ENCODE measurements around the gene ARID3C.

Gene ARID3C

DNA sequence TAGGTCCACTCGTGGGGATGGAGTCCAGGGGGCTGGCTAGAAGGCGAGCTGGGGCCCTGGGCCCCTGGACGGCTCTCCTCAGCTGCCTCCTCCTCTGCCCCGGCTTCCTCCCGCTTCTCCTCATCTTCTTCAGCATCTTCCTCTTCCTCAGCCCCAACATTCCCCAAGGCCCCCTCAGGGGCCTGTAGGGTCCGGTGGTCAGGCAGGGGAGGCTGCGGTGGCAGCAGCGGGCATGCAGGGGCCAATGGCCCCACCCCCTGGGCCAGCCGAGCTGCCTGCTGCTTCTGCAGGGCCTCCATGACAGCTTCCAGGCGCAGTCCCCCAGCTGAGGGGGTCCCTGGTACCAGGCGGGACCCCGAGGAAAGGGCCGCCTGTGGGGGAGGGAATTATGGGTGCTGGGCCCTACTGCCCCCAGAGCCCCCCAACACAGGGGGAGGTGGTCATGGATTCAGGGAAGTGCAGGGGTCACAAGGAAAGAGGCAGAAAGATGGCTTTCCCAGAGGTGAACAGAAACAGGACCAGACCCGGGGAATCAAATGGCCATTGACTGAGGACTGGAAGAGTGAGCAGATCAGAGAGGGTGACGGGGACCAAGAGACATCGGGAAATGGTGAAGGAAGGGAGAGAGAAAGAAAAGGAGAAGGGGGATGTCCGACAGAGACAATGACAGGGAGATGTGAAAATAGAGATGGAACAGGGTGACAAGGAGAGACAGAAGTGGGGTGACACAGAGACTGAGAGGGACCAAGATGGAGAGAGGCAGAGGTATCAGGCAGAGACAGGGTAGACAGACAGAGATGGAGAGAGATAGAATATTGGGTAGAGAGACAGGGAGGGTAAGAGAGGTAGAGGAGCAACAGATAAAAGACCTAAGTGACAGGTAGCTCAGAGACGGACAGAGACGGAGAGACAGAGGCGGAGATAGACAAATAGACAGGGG lies 880 bp downstream of the ARID3C start:
- no peak for DNase-seq (ENCODE audit: low spot score)

DNA sequence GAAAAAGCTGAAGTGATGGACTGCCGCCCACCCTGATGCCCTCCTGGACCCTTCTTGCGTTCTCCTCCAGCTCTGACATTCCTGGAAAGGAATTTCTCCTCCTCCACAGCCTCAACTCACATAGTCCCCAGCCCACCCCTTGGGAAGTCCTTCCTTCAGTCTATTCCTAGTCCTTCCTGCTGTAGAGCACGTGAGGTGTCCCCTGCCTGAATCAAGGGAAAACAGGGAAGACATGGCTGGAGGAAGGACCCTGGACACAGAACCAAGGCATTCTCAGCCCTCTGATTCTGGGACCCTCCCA lies 3.7 kb downstream of the ARID3C start:
- DNase-seq (ENCODE audit: low spot score): no peak

GRCh38 chr9:34624475-34625185 lies 4.2 kb downstream of the ARID3C start:
- no peak for DNase-seq (ENCODE audit: low spot score)

DNA sequence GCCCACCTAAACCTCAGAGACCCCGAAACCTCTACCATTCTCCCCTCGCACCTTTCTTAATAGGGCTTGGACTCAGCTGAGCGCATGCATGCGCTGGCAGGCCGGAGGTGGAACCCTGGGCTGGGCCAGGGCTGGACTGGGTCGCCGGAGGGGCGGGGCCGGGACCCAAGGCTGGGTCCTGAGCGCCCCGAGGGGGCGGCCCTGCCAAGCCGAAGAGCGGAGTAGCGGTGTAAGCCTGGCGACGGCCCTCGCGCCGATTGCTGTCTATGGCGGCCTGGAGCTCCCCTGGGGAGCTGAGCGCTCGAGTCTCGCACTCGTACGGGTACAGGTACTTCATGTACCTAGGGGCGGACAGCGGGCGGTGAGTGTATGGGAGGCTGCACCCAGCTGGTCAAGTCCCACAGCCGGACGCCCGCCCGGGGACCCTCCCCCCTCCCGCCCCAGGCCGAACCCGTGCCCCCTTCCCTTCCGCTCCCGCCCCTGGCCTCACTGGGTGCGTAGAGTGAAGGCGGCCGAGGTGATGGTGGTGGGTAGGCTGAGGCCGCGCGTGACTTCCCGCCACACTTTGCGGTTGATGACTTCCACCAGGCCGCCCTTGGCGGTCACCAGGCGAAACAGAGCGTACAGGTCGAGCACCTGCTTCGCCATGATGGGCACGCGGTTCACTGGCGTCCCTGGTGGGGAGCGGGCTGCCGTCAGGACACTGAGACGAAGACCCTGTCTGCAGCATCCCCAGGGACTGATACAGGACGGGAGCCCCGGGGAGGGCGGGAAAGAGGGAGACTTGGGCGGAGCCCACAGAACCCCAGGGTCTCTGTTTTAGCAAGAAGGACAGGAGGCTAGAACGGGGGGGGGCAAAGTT lies 5.3 kb downstream of the ARID3C start:
- no peak for DNase-seq (ENCODE audit: low spot score)

- DNase-seq (ENCODE audit: low spot score): peak; percentile 94
These were observed 8.5 kb downstream of the ARID3C start, which contains the start of gene DCTN3 for GRCh38 chr9:34620061-34620994. TSS of gene DCTN3 (minus strand) at chr9:34620495. CDS start at chr9:34620464, 31 bp downstream.

DNA sequence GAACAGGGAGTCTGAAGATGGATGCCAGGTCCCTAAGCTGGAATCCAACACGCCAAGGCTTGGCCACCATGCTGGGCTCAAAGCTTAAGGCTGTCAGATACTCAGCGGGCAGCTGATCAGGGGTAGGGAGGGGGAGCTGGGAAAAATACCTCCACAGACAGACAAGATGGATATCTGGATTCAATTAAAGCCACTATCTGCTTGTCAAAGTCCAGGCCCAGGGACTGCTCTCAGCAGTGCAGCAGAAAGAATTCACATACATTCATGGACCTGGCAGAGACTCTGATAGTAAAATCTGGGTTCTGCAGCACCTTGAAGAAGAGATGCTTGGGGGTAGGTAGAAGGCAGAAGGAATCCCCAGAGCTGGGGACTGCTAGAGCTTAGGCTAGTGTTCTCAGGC lies 13.7 kb downstream of the ARID3C start:
- no peak for DNase-seq (ENCODE audit: low spot score)

DNA sequence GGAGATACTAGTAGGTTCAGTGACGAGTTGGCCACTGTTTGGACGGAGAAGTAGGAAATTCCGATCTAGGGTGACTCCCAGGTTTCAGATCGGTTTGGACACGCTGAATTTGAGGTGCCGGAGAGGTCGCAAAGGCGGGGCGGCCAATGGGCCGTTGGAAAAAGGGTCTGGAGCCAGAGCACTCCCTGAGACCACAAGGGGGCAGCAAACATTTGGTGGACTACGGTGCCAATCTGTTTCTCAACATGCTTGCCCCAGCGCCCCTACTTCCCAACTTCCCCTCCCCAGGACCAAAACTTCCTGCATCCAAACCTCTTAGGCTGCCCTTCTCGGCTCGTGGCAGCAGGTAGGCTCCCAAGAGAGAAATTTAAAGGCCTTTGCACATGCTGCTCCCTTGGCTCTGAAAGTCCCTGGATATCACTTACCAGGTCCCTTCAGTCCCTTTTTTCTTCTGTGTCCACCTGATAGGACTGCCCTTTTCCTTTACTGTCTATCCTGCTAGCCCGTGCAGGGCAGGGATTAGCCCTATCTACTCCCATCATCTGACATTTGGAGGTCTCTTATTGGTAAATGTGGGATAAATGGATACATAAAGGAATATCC lies 16.0 kb downstream of the ARID3C start:
- peak; percentile 73 for DNase-seq (ENCODE audit: low spot score)

GRCh38 chr9:34611811-34612787 lies 16.8 kb downstream of the ARID3C start, which contains the start of gene RPP25L:
TSS of gene RPP25L (minus strand) at chr9:34612097. CDS start at chr9:34611296, 801 bp downstream.
- peak; percentile 79 for DNase-seq (ENCODE audit: low spot score)

- no peak for DNase-seq (ENCODE audit: low spot score)
These were observed 17.5 kb downstream of the ARID3C start for GRCh38 chr9:34611251-34611810.

GRCh38 chr9:34610434-34611206 lies 18.2 kb downstream of the ARID3C start:
- DNase-seq (ENCODE audit: low spot score): no peak

DNA sequence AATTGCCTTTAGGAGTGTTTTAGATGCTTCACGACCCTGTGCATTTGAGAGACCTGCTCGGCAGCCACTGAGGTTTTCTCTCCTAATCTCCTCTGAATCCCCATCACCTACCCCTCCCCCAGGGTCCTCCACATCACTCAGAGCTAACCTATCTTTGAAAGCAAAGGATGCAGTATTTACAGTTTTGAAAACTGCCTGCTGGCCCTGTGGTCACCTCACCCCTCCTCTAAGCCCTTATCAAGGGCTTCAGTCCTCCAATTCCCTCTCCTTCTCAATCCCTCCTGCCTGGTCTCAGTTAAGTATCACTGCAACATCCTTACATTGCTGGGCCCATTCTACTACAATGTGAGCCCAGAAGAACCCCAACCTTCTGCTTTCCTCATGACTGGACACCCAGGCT lies 21.5 kb downstream of the ARID3C start:
- DNase-seq (ENCODE audit: low spot score): no peak

- no peak for DNase-seq (ENCODE audit: low spot score)
These were observed 22.0 kb downstream of the ARID3C start for GRCh38 chr9:34606905-34607304.

DNA sequence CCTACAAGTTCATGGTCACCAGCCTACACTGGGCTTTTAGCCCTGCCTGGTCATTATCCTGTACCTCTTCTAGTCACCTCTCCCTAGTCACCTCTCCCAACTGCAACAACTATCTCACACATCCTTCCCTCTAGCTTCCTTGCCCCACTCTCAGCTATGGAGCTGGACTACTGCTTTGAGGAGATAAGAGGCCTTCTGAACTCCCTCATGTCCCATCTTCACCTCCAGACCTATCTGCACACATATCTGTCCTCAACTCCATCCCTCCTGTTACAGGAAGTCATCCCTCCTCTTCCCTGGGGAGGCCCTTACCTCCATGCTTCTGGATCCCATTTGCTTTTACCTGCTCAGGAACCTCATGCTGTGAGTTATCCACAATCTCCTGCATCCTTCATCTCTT lies 22.7 kb downstream of the ARID3C start:
- DNase-seq (ENCODE audit: low spot score): no peak

DNA sequence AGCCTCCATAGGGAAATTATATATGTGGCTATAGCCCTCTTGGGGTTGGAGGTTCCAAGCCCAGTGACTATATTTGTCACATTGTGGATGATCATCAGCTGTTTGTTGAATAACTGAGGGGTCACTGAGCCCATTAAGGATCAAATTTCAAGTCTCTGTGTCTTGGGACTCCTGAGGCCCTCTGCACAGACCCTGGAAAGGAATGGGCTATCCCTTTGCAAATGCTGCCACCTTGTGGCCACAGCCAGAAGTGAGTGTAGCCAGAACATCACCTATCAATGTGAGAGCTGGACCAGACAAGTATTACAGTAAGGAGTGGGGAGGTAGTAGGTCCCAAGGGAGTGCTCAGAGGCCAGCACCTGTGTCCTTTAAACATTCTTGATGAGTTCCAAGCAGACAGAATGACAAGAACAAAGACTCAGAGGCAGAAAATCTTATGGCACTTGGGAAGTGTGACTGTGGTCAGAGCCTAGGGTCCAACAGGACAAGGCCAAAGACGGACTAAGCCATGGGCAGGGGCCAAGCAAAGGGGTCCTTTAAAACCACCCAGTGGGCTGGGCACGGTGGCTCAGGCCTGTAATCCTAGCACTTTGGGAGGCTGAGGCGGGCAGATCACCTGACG lies 25.1 kb downstream of the ARID3C start:
- peak; percentile 74 for DNase-seq (ENCODE audit: low spot score)

DNA sequence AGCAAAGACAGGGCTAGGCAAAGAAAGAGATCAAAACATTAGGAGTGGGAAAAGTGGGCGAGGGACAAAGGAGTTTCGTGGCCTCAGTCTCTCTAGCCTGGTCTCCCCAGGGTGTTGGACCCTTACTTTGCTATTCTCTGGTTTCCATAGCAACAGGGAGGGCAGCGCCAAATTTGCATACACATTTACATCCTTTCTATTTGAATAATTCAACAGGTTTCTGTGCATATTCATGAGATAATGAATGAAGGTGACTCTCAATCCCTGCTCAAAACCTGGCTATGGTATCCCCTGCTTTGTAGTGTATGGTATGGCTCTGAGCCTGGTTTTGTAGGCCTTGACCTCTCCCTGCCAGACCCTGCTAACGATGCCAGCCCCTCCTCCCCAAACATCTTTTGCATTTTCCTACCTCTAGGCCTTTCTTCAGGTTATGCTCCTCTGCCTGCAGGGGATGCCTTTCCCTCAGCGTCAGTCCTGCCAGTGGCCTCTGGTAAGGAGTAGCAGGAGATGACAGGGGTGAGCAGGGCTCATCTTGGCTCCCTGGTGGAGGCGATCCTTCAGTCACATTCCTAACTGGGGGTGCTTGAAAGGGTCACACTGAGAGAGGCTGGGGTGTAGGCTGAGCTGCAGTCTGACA lies 26.8 kb downstream of the ARID3C start:
- DNase-seq (ENCODE audit: low spot score): no peak

- DNase-seq (ENCODE audit: low spot score): no peak
These were observed 28.0 kb downstream of the ARID3C start for GRCh38 chr9:34600908-34601307.

GRCh38 chr9:34599546-34599945 lies 29.3 kb downstream of the ARID3C start:
- no peak for DNase-seq (ENCODE audit: low spot score)

All from CD4-positive, alpha-beta T cell treated with Interleukin-6 at 100 ng/mL for 8 hours (primary cell).